ENCODE data around the gene SFTPA1. TPM values are rescaled to one million over a fixed set of nuclear protein-coding genes. Genes with fewer than 3 reads are reported as not detected.

The SFTPA1 gene
- total and polyA plus RNA-seq, 10 of the 15 experiments (the other 5 are each of a cell fraction or from before 2014, with no cell fraction given), result 3.7 TPM; not detected in 9

GRCh38 chr10:79628083-79628482 lies 17.3 kb downstream of the SFTPA1 start:
- Histone ChIP-seq H3K4me3 (no peak overlapping the region), H3K9me3 (replicated peaks; ENCODE audit: control insufficient read depth, insufficient read depth, low read length) (no peaks in the 10 kb centered on the region; the same call in 2 of the 3 replicates), H3K27me3 (replicated peaks in 1 of 2; ENCODE audit: control insufficient read depth in 2 of 2, insufficient read depth in 2 of 2, low read length in 1 of 2) (no peaks in the 10 kb centered on the region; a peak in 1 of 4 replicates), H2AFZ (ENCODE audit: control insufficient read depth, low read depth, low read length) (no peak overlapping the region), H3K4me1 (ENCODE audit: control insufficient read depth, insufficient read depth, low read length) (no peaks in the 10 kb centered on the region), H3K79me2 (ENCODE audit: control insufficient read depth, insufficient read depth, low read length) (no peaks in the 10 kb centered on the region), H3K27ac (ENCODE audit: control insufficient read depth, insufficient read depth) (no peak overlapping the region), H4K20me1 (ENCODE audit: control insufficient read depth, insufficient read depth) (no peaks in the 10 kb centered on the region), H3K36me3 (ENCODE audit: control insufficient read depth in 2 of 2, insufficient read depth in 2 of 2, low read length in 1 of 2) (no peaks in the 10 kb centered on the region), H3K4me2 (ENCODE audit: control insufficient read depth, insufficient read depth) (no peak overlapping the region), H3K9ac (ENCODE audit: control insufficient read depth, insufficient read depth, low read length) (no peak overlapping the region)
- RAD21 ChIA-PET (ENCODE audit: unreplicated experiment), result no interaction called here
- CTCF ChIA-PET, result no interaction called here
- BruUV-seq (replicated peaks), result no TSS peak
- DNase-seq (ENCODE audit: low read depth, low spot score) (no peak), FAIRE-seq (no peak), ATAC-seq (no peak)
- intact Hi-C loops (cut with micrococcal nuclease; ENCODE audit: unreplicated experiment) (no loop called here), in situ Hi-C loops (cut with MboI) (no loop called here)
- SMC1A ChIA-PET (ENCODE audit: uncharacterized antibody, unreplicated experiment), result no interaction called here
- no peak for TF ChIP-seq SIN3A (IDR thresholded peaks at IDR 0.05; ENCODE audit: low read depth, low read length)
- no peak for TF ChIP-seq MTA3 (IDR thresholded peaks at IDR 0.05; ENCODE audit: borderline replicate concordance, low read length)
- no peak for TF ChIP-seq MEF2A (IDR thresholded peaks at IDR 0.05; ENCODE audit: insufficient read depth, low read depth, low read length)
- TF ChIP-seq RUNX3 (IDR thresholded peaks at IDR 0.05; ENCODE audit: low read length), result no peak
- TF ChIP-seq JUNB (IDR thresholded peaks at IDR 0.05), result no peak
- POLR2A ChIA-PET, result no interaction called here
- 30% methylated on average over 4 of the region's 4 CpGs for WGBS (ENCODE audit: insufficient coverage, insufficient replicate concordance, low lambda C conversion rate, missing lambda C conversion rate)

GRCh38 chr10:79628988-79629954 lies 18.5 kb downstream of the SFTPA1 start:
- no peak for ATAC-seq
- no TSS peak for BruUV-seq (replicated peaks)
- intact Hi-C loops (cut with micrococcal nuclease; ENCODE audit: unreplicated experiment) (no loop called here), in situ Hi-C loops (cut with MboI) (no loop called here)
- Histone ChIP-seq H3K4me2 (ENCODE audit: control insufficient read depth, insufficient read depth) (no peak overlapping the region), H3K4me3 (no peak overlapping the region), H3K27me3 (replicated peaks in 1 of 2; ENCODE audit: control insufficient read depth in 2 of 2, insufficient read depth in 2 of 2, low read length in 1 of 2) (no peaks in the 10 kb centered on the region; a peak in 1 of 4 replicates), H2AFZ (ENCODE audit: control insufficient read depth, low read depth, low read length) (no peak overlapping the region), H4K20me1 (ENCODE audit: control insufficient read depth, insufficient read depth) (no peaks in the 10 kb centered on the region), H3K36me3 (ENCODE audit: control insufficient read depth in 2 of 2, insufficient read depth in 2 of 2, low read length in 1 of 2) (no peaks in the 10 kb centered on the region), H3K9ac (ENCODE audit: control insufficient read depth, insufficient read depth, low read length) (no peak overlapping the region), H3K79me2 (ENCODE audit: control insufficient read depth, insufficient read depth, low read length) (no peaks in the 10 kb centered on the region), H3K27ac (ENCODE audit: control insufficient read depth, insufficient read depth) (no peak overlapping the region), H3K4me1 (ENCODE audit: control insufficient read depth, insufficient read depth, low read length) (no peaks in the 10 kb centered on the region), H3K9me3 (replicated peaks; ENCODE audit: control insufficient read depth, insufficient read depth, low read length) (no peaks in the 10 kb centered on the region; the same call in 2 of the 3 replicates)
- WGBS (ENCODE audit: insufficient coverage, insufficient replicate concordance, low lambda C conversion rate, missing lambda C conversion rate), result 54% methylated on average over 9 of the region's 9 CpGs
- ChIA-PET POLR2A (no interaction called here), CTCF (no interaction called here), RAD21 (ENCODE audit: unreplicated experiment) (no interaction called here), SMC1A (ENCODE audit: uncharacterized antibody, unreplicated experiment) (no interaction called here)
- FAIRE-seq, result no peak
- TF ChIP-seq RAD21 (IDR thresholded peaks at IDR 0.05; ENCODE audit: insufficient read depth, low read depth, low read length), result no peak
- TF ChIP-seq STAT3 (IDR thresholded peaks at IDR 0.05; ENCODE audit: low read depth, low read length), result no peak
- no peak for DNase-seq (ENCODE audit: low read depth, low spot score)
